Tibial artery (tissue), 4 donors: ENCODE results near the gene RSPH1.

Experiments
- DNase-seq, 2 donors: peaks; one replicate each; pipeline ENCODE4 v3.0.0-alpha.2; 2019
- H3K27ac ChIP-seq, 2 donors: fragments of 200-600 bp; sonication (generic) in 1 of 2; 1 replicate in 1 of 2; 2 replicates in 1 of 2; pipeline ENCODE4 v1.5.1; 2018 to 2019; ENCODE audit warnings: mild to moderate bottlenecking in 1 of 2
- H3K27me3 ChIP-seq, 2 donors: fragments of 200-600 bp; sonication (generic) in 1 of 2; one replicate each; pipeline versions ENCODE4 v1.5.1 to v1.6.0; 2016 to 2019
- H3K36me3 ChIP-seq, 3 donors: fragments of 200-600 bp; sonication (generic) in 2 of 3; one replicate each; pipeline ENCODE4 v1.5.1; 2016 to 2019; ENCODE audit warnings: mild to moderate bottlenecking in 2 of 3
- H3K4me1 ChIP-seq, 4 donors: fragments of 200-600 bp; sonication (generic) in 2 of 4; 1 replicate in 3 of 4; 2 replicates in 1 of 4; pipeline ENCODE4 v1.5.1; 2016 to 2019
- H3K4me3 ChIP-seq, 2 donors: fragments of 200-600 bp; sonication (generic) in 1 of 2; 1 replicate in 1 of 2; 2 replicates in 1 of 2; pipeline ENCODE4 v1.5.1; 2018 to 2019; ENCODE audit warnings: mild to moderate bottlenecking in 2 of 2
- H3K9me3 ChIP-seq, 3 donors: fragments of 200-600 bp; sonication (generic) in 1 of 3; one replicate each; pipeline ENCODE4 v1.5.1; 2016 to 2019
- intact Hi-C: fragments of 100-400 bp; cut with DNase I; formaldehyde crosslinking; loops from one replicate; pipeline ENCODE4 v1.15.0; 2023; ENCODE audit warnings: low total_unique reads
- TF ChIP-seq, protein P1 (sequence below), 2 experiments: fragments of 200-600 bp in 1 of 2; fragments of 450-650 bp in 1 of 2; IDR thresholded peaks; one replicate each; pipeline ENCODE4 v1.5.1; 2017 to 2019; ENCODE audit warnings: antibody characterized with exemption in 2 of 2, mild to moderate bottlenecking in 1 of 2, moderate library complexity in 1 of 2

The RSPH1 gene

DNA sequence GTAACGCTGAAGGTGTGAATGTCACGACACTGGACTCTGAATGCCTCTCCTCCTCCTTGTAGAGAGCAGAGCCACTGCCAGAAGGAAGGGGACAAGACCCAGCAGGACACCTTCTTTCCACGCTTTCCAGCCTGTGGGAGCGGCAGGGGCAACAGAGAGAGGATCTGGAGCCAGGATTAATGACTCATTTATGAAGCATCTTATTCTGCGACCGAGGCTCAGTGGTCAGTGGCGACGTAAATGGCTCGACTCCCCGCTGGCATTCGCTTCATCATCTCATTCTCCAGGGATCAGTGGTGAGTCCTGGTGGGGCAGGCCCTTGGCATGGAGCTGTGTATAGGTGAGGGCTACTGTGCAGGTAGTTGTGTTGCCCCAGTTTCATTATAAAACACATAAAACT is 22.2 kb upstream of the RSPH1 start:
- Histone ChIP-seq H3K27me3 (no peaks in the 10 kb centered on the region), H3K27ac (peak overlapping the region in 1 of 2 donors; percentile 11), H3K9me3 (no peaks in the 10 kb centered on the region), H3K4me1 (peaks cover 0 to 31% (median 15%) of the 10 kb centered on the region in 4 donors), H3K36me3 (peaks cover 0 to 25% (median 15%) of the 10 kb centered on the region in 3 donors), H3K4me3 (no peak overlapping the region)
- no peak for DNase-seq
- TF ChIP-seq, protein P1, sequence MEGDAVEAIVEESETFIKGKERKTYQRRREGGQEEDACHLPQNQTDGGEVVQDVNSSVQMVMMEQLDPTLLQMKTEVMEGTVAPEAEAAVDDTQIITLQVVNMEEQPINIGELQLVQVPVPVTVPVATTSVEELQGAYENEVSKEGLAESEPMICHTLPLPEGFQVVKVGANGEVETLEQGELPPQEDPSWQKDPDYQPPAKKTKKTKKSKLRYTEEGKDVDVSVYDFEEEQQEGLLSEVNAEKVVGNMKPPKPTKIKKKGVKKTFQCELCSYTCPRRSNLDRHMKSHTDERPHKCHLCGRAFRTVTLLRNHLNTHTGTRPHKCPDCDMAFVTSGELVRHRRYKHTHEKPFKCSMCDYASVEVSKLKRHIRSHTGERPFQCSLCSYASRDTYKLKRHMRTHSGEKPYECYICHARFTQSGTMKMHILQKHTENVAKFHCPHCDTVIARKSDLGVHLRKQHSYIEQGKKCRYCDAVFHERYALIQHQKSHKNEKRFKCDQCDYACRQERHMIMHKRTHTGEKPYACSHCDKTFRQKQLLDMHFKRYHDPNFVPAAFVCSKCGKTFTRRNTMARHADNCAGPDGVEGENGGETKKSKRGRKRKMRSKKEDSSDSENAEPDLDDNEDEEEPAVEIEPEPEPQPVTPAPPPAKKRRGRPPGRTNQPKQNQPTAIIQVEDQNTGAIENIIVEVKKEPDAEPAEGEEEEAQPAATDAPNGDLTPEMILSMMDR (IDR thresholded peaks at IDR 0.05) = no peak
- intact Hi-C loops = no loop called here

DNA sequence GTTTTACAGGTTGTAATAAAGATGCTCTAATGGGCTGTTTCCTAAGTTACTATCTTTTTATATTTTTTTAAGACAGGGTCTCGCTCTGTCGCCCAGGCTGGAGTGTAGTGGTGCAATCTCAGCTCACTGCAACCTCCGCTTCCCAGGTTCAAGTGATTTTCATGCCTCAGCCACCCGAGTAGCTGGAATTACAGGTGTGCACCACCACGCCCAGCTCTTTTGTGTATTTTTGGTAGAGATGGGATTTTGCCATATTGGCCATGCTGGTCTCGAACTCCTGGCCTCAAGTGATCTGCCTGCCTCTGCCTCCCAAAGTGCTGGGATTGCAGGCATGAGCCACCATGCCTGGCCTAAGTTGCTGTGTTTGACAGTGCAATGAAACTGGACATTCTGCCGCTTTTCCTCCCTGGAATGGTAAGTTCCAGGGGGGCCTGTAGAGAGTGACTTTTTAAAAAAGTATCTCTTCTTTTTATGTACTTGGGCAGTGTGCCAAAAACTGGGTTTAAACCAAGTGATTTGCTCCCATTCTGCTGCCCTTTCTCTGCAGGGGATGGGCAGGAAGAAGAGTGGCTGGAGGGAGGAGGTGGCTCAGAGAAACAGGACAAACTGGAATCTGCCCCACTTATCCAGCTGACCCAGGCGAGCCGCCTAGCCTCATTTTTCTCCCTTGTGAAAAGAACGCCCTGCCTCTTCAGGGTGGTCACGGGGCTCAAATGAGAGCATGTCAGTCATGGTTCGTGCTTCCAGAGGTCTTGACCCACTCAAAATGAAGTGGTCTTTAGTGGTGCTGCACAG is 19.9 kb upstream of the RSPH1 start:
- intact Hi-C loops = no loop called here
- H3K4me1 ChIP-seq = peaks cover 0 to 32% (median 15%) of the 10 kb centered on the region in 4 donors
- no peak overlapping the region for H3K27ac ChIP-seq
- no peak for DNase-seq
- no peaks in the 10 kb centered on the region for H3K27me3 ChIP-seq
- TF ChIP-seq, protein P1 (IDR thresholded peaks at IDR 0.05) = no peak
- no peak overlapping the region for H3K4me3 ChIP-seq
- H3K36me3 ChIP-seq = peaks cover 0 to 15% (median 12%) of the 10 kb centered on the region in 3 donors
- no peaks in the 10 kb centered on the region for H3K9me3 ChIP-seq

DNA sequence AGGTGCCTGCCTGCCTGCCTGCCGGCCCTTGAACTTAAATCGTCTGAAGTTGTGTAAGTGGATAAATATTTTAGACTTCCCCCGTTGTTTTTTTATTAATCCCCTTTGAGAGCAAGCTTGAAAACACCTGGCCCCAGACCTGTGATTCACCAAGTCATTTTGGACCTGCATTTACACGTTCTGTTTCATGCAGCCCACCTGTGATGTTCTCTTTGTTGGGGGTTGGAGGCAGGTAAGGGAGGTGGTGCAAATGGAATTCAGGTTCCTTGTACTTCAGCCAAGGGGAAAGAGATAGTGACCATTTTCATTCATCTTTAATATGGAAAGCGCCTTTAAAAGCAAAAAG is 18.8 kb upstream of the RSPH1 start:
- peaks cover 0 to 14% (median 12%) of the 10 kb centered on the region in 3 donors for H3K36me3 ChIP-seq
- no peaks in the 10 kb centered on the region for H3K27me3 ChIP-seq
- no peak for DNase-seq
- H3K27ac ChIP-seq = peak overlapping the region; percentile 73 to 81
- TF ChIP-seq, protein P1 (IDR thresholded peaks at IDR 0.05) = no peak
- H3K9me3 ChIP-seq = no peaks in the 10 kb centered on the region
- peak overlapping the region; percentile 62 to 94 for H3K4me3 ChIP-seq
- intact Hi-C loops = no loop called here
- peaks cover 0 to 32% (median 15%) of the 10 kb centered on the region in 4 donors for H3K4me1 ChIP-seq

DNA sequence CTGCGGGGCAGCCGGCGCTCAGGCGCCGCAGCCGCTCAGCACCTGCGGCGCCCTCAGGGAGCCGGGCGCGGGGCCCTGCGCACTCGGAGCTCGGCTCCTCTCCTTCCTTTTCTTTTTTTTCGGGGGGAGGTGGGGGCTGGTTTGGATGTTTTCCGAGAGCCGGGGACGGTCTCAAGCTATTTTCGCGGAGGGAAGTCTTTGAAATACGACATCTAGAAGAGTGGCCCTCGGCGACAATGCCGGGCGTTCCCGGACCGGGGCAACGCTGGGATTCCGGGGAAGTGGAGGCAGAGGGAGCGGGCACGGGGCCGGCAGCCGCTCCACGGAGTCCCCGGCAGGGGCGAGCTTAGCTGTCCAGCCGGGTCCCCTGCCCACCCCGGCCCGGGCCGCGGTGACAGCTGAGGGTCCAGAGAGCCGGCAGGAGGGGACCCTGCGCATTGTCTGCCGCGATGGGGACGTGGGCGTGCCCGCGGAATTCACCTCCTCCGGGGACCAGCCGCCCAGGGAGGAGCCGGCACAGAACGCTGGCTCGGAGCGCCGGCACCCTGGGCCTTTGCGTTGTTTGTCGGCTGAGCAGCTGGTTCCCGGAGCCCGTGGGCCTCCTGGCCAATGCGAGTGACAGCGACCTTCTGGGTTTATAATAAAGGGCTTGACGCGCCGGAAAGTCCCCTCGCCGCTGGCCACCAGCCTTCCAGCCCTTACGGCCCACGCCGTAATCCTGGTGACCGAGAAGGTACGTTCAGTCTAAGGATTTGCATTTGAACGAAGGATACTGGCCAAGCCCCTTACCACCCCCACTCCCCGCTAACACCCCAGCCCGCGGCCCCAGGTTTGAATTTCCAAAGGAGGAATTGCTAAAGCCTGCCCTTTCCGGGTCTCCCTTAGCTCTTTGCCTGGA is 18.2 kb upstream of the RSPH1 start:
- H3K36me3 ChIP-seq = peaks cover 0 to 8% (median 8%) of the 10 kb centered on the region in 3 donors
- peaks cover 0 to 32% (median 15%) of the 10 kb centered on the region in 4 donors for H3K4me1 ChIP-seq
- intact Hi-C loops = no loop called here
- H3K27me3 ChIP-seq = no peaks in the 10 kb centered on the region
- peak overlapping the region; percentile 62 to 94 for H3K4me3 ChIP-seq
- peak; percentile 42 to 66 for DNase-seq
- no peaks in the 10 kb centered on the region for H3K9me3 ChIP-seq
- H3K27ac ChIP-seq = peak overlapping the region; percentile 73 to 81
- TF ChIP-seq, protein P1 (IDR thresholded peaks at IDR 0.05) = no peak

DNA sequence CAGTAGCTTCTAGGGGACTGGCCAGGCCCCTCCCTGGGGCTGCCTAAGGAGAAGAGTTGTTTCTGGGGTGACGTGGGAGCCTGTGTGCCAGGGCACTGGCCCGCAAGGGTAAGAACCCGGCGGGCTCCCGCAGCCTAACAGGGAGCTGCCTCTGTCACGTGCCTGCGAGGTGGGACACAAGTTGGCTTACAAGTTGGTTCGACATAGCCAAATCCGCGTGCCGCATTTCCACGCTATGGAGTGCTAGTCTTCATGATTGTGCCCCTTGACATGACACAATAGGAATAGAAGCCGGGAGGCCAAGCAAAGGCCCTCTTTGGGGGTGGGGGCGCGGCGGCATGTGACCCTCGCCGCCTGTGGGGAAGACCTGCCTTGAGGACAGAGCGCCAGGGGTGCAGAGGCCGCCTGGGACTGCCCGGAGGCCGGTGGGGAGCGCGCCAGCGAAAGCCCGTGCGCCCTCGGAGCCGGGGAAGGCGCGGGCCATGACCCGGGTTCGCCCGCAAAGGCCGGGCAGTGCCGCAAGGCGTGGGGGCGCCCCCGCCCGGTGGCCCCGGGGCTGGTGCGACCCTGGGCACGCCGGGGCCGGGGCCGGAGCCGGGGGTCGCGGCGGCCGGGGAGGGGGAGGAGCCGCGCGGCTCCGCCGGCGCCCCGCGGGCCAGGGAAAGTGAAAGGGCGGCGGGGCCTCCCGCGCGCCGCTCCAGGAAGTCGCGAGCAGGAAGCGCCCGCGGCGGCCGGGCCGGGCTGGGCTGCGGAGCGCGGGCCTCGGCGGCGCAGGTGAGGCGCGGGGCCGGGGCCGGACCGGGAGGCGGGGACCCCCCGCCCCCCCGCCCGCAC is 17.3 kb upstream of the RSPH1 start, which contains the start of gene SLC37A1:
Gene SLC37A1, plus strand, starts transcription at position 702 of the 834 bp plus-strand sequence. CDS start 4,603 bp downstream, outside the sequence.
- peak within 1 kb of the TSS; percentile 73 to 81 for H3K27ac ChIP-seq
- H3K4me1 ChIP-seq = peaks cover 0 to 29% (median 14%) of the 10 kb centered on the region in 4 donors
- DNase-seq = peak in 1 of 2 donors; percentile 66
- peak within 1 kb of the TSS; percentile 62 to 94 for H3K4me3 ChIP-seq
- no peaks in the 10 kb centered on the region for H3K9me3 ChIP-seq
- intact Hi-C loops = no loop called here
- TF ChIP-seq, protein P1 (IDR thresholded peaks at IDR 0.05) = no peak
- H3K36me3 ChIP-seq = peaks cover 0 to under 1% (median 0%) of the 10 kb centered on the region in 3 donors
- H3K27me3 ChIP-seq = no peaks in the 10 kb centered on the region
